Type B pancreatic cell (in vitro differentiated cells): ENCODE results near the gene GRIP1. TPM values are rescaled to one million over a fixed set of nuclear protein-coding genes. Genes with fewer than 3 reads are reported as not detected.
"Not testable (repeated sequence)": the region's sequence is repeated elsewhere in the genome, so short reads cannot be mapped to it uniquely, and the experiment has no call there.

Source experiments
- DNase-seq: peaks from one replicate; pipeline ENCODE4 v3.0.0; 2021; ENCODE audit warnings: mixed read lengths; ENCODE audit not compliant: unreplicated experiment; ENCODE audit errors: extremely low spot score
- H3K27ac Mint-ChIP-seq: 2 replicates; pipeline ENCODE4 v1.8.0; 2021; ENCODE audit warnings: mild to moderate bottlenecking, mixed read lengths
- H3K27me3 Mint-ChIP-seq: 2 replicates; pipeline ENCODE4 v1.8.0; 2021; ENCODE audit warnings: mixed read lengths
- H3K36me3 Mint-ChIP-seq: 2 replicates; pipeline ENCODE4 v1.8.0; 2021; ENCODE audit warnings: mixed read lengths
- H3K4me1 Mint-ChIP-seq: one replicate; pipeline ENCODE4 v1.8.0; 2021; ENCODE audit warnings: mixed read lengths; ENCODE audit not compliant: unreplicated experiment
- H3K4me3 Mint-ChIP-seq: 2 replicates; pipeline ENCODE4 v1.8.0; 2021; ENCODE audit warnings: mild to moderate bottlenecking, mixed read lengths
- H3K9me3 Mint-ChIP-seq: 2 replicates; pipeline ENCODE4 v1.8.0; 2021; ENCODE audit warnings: mixed read lengths
- total RNA-seq: library from RNA; stranded (reverse); gene quantifications from 2 replicates; pipeline ENCODE4 v1.2.1, GENCODE V29; 2021; ENCODE audit warnings: low replicate concordance
- TF ChIP-seq, protein P1 (sequence below): fragments of 200-600 bp; sonication (generic); conservative IDR thresholded peaks from 2 replicates; pipeline ENCODE4 v1.5.0; 2021; ENCODE audit warnings: antibody characterized with exemption, mild to moderate bottlenecking

Gene GRIP1
- total RNA-seq, 1 donor from 2014 or later, result 29.0 TPM

DNA sequence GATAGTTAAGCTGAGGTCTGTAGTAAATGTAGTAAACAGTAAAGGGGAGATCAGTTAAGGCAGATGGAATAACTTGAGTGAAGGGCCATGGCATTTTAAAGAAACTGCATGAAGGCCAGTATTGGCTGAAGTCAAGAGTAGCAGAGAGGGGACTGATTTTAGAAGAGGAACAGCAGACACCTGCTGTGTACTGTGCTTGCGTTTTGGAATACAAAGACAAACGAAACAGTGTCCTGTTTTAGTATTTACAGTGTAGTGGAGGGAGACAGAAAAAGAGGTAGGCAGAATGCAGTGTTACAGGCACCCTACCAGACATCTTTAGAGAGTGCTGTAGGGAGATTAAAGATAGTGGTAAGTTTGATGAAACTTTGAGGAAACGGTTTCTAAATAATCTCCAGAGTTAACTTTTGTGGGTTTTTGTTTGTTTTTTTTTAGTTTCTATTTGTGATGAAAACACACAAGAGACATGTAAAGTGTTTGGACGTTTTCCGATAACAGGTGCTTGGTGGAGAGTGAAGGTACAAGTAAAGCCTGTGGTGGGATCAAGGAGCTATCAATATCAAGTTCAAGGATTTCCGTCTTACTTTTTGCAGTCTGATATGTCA, 374.5 kb downstream of the GRIP1 start:
- no peak for DNase-seq
- Mint-ChIP-seq H3K4me3 (peak overlapping the region; percentile 16), H3K9me3 (no peaks in the 10 kb centered on the region), H3K27ac (no peak overlapping the region), H3K27me3 (peaks cover 25% of the 10 kb centered on the region), H3K4me1 (peaks cover 12% of the 10 kb centered on the region), H3K36me3 (no peaks in the 10 kb centered on the region)
- TF ChIP-seq, protein P1, sequence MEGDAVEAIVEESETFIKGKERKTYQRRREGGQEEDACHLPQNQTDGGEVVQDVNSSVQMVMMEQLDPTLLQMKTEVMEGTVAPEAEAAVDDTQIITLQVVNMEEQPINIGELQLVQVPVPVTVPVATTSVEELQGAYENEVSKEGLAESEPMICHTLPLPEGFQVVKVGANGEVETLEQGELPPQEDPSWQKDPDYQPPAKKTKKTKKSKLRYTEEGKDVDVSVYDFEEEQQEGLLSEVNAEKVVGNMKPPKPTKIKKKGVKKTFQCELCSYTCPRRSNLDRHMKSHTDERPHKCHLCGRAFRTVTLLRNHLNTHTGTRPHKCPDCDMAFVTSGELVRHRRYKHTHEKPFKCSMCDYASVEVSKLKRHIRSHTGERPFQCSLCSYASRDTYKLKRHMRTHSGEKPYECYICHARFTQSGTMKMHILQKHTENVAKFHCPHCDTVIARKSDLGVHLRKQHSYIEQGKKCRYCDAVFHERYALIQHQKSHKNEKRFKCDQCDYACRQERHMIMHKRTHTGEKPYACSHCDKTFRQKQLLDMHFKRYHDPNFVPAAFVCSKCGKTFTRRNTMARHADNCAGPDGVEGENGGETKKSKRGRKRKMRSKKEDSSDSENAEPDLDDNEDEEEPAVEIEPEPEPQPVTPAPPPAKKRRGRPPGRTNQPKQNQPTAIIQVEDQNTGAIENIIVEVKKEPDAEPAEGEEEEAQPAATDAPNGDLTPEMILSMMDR, result no peak

DNA sequence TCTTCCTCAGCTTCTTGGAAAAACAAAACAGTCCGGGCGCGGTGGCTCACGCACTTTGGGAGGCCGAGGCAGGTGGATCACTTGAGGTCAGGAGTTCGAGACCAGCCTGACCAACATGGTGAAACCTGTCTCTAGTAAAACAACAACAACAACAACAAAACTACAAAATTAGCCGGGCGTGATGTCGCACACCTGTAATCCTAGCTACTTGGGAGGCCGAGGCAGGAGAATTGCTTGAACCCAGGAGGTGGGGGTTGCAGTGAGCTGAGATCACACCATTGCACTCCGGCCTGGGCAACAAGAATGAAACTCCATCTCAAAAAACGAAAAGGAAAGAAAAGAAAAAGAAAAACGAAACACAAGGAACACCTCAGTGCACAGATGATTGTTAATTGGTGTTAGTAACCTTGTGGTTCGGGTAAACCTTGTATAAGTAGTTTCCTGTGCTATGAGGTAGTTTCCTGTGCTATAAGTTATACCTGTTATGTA, 375.5 kb downstream of the GRIP1 start:
- Mint-ChIP-seq H3K4me3 (peak overlapping the region; percentile 100), H3K27me3 (peaks cover 25% of the 10 kb centered on the region), H3K4me1 (peaks cover 12% of the 10 kb centered on the region)
- not testable (repeated sequence) for H3K36me3 Mint-ChIP-seq, DNase-seq, H3K27ac Mint-ChIP-seq, H3K9me3 Mint-ChIP-seq

DNA sequence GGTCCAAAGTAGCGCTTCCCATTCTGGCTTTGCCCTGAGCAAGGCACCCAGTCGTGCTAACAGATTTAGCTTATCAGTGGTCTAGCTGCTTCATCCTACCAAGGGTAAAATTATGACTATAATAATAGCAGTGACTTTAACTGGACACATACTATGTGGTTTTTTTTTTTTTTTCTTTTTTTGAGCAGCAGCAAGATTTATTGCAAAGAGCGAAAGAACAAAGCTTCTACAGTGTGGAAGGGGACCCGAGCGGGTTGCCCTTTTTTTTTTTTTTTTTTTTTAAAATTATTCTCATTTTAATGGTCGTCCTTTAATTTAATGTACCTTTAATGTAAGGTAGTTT, 376.1 kb downstream of the GRIP1 start:
- H3K27me3 Mint-ChIP-seq, result peaks cover 25% of the 10 kb centered on the region
- no peak for DNase-seq
- peak overlapping the region; percentile 100 for H3K4me3 Mint-ChIP-seq
- H3K9me3 Mint-ChIP-seq, result no peaks in the 10 kb centered on the region
- no peaks in the 10 kb centered on the region for H3K36me3 Mint-ChIP-seq
- TF ChIP-seq, protein P1, result no peak
- H3K4me1 Mint-ChIP-seq, result peaks cover 12% of the 10 kb centered on the region
- H3K27ac Mint-ChIP-seq, result peak overlapping the region; percentile 98

DNA sequence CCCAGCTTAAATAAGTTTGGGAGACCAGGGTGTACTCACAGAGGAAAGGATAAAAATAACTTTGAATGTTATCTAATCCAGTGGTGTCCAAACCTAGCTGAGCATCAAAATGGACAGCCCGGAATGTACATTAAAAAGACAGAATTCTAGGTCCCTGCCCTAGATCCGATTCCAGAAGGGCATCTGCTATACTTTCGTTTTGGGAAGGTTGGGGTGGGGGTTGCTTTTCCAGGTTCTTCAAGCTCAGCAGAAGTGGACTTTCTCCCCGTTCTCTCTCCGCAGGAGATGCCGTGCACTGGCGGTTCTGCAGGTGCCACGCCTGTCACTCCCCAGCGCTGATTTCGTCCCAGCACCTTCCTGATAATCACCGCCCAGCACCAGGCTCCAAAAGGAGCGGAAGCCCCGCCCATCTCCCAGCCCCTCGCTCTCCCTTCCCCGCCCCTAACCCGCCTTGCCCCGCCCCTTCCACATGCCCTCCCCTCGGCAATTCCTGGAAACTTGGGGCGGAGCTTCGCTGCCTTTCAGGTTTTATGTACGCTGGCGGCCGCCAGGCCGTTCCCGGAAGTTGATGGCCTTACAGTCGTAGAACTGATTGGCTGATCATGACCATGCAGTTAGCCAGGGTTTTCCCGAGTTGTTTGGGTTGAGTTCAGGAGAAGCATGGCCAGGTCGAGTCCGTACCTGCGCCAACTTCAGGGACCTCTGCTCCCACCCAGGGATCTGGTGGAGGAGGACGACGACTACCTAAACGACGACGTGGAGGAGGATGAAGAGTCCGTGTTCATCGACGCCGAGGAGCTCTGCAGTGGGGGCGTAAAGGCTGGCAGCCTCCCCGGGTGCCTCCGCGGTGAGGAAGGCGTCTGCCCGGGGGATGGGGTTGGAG, 376.7 kb downstream of the GRIP1 start, which contains the start of gene HELB:
TSS of gene HELB (plus strand) at position 550 of the 883 bp plus-strand sequence. CDS start at position 661, 111 bp downstream.
- peak; percentile 94 for DNase-seq
- Mint-ChIP-seq H3K27me3 (peaks cover 25% of the 10 kb centered on the region), H3K4me3 (peak within 1 kb of the TSS; percentile 100), H3K36me3 (no peaks in the 10 kb centered on the region), H3K27ac (peak within 1 kb of the TSS; percentile 98), H3K4me1 (peaks cover 12% of the 10 kb centered on the region), H3K9me3 (no peaks in the 10 kb centered on the region)
- TF ChIP-seq, protein P1, result peak; percentile 18

DNA sequence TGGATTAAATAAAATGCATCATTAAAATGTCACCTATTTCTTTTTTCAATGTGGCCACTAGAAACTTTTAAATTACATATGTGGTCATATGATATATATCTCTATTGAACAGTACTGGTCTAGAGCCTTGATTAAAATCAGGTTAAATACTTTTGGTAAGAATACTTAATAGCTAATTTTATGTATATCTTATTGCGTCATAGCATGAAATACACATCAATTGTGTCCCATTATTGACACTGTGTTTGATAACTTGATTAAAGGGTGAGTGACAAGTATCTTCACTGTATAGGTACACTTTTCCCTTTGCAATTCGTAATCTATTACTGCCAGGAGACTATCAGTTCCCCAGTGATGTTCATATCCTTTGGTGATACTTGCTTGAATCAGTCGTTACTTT, 381.0 kb downstream of the GRIP1 start:
- TF ChIP-seq, protein P1, result no peak
- Mint-ChIP-seq H3K27me3 (peaks cover 28% of the 10 kb centered on the region), H3K27ac (no peak overlapping the region), H3K9me3 (no peaks in the 10 kb centered on the region), H3K4me3 (no peak overlapping the region), H3K36me3 (no peaks in the 10 kb centered on the region), H3K4me1 (peaks cover 7% of the 10 kb centered on the region)
- DNase-seq, result no peak
